Activated naive CD4-positive, alpha-beta T cell treated with anti-CD3 and anti-CD28 coated beads, Interleukin-2, amount 50 U/mL, for 24 hours (primary cell): ENCODE results near the gene USP43.

Source experiments
- H3K27ac Mint-ChIP-seq: one replicate; pipeline ENCODE4 v1.8.0; 2021; ENCODE audit warnings: mild to moderate bottlenecking, mixed read lengths
- H3K27me3 Mint-ChIP-seq: one replicate; pipeline ENCODE4 v1.8.0; 2021; ENCODE audit warnings: mixed read lengths
- H3K36me3 Mint-ChIP-seq: one replicate; pipeline ENCODE4 v1.8.0; 2021; ENCODE audit warnings: mixed read lengths
- H3K4me1 Mint-ChIP-seq: one replicate; pipeline ENCODE4 v1.8.0; 2021; ENCODE audit warnings: mixed read lengths
- H3K4me3 Mint-ChIP-seq: one replicate; pipeline ENCODE4 v1.8.0; 2021; ENCODE audit warnings: mild to moderate bottlenecking, mixed read lengths
- H3K9me3 Mint-ChIP-seq: one replicate; pipeline ENCODE4 v1.8.0; 2021; ENCODE audit warnings: mixed read lengths

Gene USP43

GRCh38 chr17:9725575-9725974, 80.3 kb downstream of the USP43 start:
- Mint-ChIP-seq H3K4me3 (no peak overlapping the region), H3K9me3 (no peaks in the 10 kb centered on the region), H3K36me3 (no peaks in the 10 kb centered on the region), H3K27ac (no peak overlapping the region), H3K27me3 (peaks cover 1% of the 10 kb centered on the region), H3K4me1 (no peaks in the 10 kb centered on the region)

DNA sequence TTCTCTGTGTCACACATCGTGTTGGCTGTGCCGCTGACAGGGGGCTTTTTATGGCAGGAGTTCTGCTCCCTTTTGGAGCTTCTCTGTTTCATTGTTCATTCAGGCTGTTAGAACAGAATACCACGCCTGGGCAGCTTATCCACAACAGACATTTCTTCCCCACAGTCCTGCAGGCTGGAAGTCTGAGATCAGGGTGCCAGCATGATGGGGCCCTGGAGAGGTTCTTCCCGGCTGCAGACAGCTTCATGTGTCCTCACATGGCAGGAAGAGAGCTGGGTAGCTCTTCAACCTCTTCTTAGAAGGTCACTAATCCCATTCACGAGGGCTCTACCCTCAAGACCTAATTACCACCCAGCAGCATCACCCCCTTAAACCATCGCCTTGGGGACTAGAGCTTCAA, 81.0 kb downstream of the USP43 start:
- H3K9me3 Mint-ChIP-seq, result no peaks in the 10 kb centered on the region
- H3K27me3 Mint-ChIP-seq, result peaks cover 1% of the 10 kb centered on the region
- H3K36me3 Mint-ChIP-seq, result no peaks in the 10 kb centered on the region
- H3K4me3 Mint-ChIP-seq, result no peak overlapping the region
- no peaks in the 10 kb centered on the region for H3K4me1 Mint-ChIP-seq
- no peak overlapping the region for H3K27ac Mint-ChIP-seq

DNA sequence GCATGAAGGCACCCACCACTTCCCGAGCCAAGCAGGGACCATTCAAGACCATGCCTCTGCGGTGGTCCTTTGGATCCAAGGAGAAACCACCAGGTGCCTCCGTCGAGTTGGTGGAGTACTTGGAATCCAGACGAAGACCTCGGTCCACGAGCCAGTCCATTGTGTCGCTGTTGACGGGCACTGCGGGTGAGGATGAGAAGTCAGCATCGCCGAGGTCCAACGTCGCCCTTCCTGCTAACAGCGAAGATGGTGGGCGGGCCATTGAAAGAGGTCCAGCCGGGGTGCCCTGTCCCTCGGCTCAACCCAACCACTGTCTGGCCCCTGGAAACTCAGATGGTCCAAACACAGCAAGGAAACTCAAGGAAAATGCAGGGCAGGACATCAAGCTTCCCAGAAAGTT, 82.7 kb downstream of the USP43 start:
- H3K4me1 Mint-ChIP-seq, result no peaks in the 10 kb centered on the region

DNA sequence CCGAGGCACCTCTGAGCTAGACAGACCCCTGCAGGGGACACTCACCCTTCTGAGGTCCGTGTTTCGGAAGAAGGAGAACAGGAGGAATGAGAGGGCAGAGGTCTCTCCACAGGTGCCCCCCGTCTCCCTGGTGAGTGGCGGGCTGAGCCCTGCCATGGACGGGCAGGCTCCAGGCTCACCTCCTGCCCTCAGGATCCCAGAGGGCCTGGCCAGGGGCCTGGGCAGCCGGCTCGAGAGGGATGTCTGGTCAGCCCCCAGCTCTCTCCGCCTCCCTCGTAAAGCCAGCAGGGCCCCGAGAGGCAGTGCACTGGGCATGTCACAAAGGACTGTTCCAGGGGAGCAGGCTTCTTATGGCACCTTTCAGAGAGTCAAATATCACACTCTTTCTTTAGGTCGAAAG, 83.2 kb downstream of the USP43 start:
- Mint-ChIP-seq H3K9me3 (no peaks in the 10 kb centered on the region), H3K27ac (no peak overlapping the region), H3K27me3 (peaks cover 1% of the 10 kb centered on the region), H3K4me3 (no peak overlapping the region), H3K4me1 (no peaks in the 10 kb centered on the region), H3K36me3 (no peaks in the 10 kb centered on the region)

More for the DNA sequence above, 82.7 kb downstream of the USP43 start:
- H3K27ac Mint-ChIP-seq, result no peak overlapping the region
- H3K4me3 Mint-ChIP-seq, result no peak overlapping the region
- H3K36me3 Mint-ChIP-seq, result no peaks in the 10 kb centered on the region
- H3K9me3 Mint-ChIP-seq, result no peaks in the 10 kb centered on the region
- peaks cover 1% of the 10 kb centered on the region for H3K27me3 Mint-ChIP-seq

GRCh38 chr17:9729034-9729650, 83.8 kb downstream of the USP43 start:
- no peak overlapping the region for H3K27ac Mint-ChIP-seq
- peaks cover 1% of the 10 kb centered on the region for H3K27me3 Mint-ChIP-seq
- no peaks in the 10 kb centered on the region for H3K36me3 Mint-ChIP-seq
- no peaks in the 10 kb centered on the region for H3K4me1 Mint-ChIP-seq
- H3K4me3 Mint-ChIP-seq, result no peak overlapping the region
- H3K9me3 Mint-ChIP-seq, result no peaks in the 10 kb centered on the region

- no peaks in the 10 kb centered on the region for H3K4me1 Mint-ChIP-seq
- H3K9me3 Mint-ChIP-seq, result no peaks in the 10 kb centered on the region
- H3K36me3 Mint-ChIP-seq, result no peaks in the 10 kb centered on the region
- no peak overlapping the region for H3K27ac Mint-ChIP-seq
- H3K27me3 Mint-ChIP-seq, result peaks cover 1% of the 10 kb centered on the region
- H3K4me3 Mint-ChIP-seq, result no peak overlapping the region
These were observed 84.6 kb downstream of the USP43 start for GRCh38 chr17:9729735-9730420.

DNA sequence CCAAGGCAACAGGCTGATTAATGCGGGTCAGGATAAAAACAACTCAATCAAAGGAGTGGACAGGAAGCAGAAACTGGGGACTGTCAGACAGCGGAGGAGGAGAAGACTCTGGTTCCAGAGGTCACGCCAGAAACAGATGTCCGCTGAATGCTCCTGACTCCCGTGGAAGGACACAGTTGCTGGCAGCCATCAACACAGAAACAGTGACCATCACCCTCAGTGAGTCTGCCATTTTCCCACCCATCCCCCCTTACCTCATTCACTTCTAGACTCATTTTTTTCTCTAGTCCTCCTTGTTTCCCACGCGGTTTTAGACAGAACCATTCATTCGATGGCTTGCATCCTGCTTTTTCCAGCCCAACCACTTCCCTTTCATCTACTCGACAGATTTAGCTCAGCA, 105.2 kb downstream of the USP43 start:
- Mint-ChIP-seq H3K9me3 (no peaks in the 10 kb centered on the region), H3K27me3 (peaks cover 9% of the 10 kb centered on the region), H3K4me1 (no peaks in the 10 kb centered on the region), H3K4me3 (no peak overlapping the region), H3K36me3 (no peaks in the 10 kb centered on the region), H3K27ac (no peak overlapping the region)

DNA sequence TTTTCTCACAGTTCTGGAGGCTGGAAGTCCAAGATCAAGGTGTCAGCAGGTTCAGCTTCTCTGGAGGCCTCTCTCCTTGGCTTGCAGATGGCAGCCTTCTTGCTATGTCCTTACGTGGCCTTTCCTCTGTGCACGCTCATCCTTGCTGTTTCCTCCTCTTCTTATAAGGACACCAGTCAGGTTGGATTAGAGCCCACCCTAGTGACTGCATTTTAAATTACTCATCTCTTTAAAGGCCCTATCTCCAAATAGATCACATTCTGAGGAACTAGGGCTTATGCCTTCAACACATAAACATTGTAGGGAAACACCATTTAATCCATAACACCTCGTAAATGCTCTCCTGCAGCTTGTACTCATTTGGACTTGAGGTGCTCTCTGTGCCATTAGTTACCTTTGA, 109.8 kb downstream of the USP43 start:
- Mint-ChIP-seq H3K27me3 (peaks cover 6% of the 10 kb centered on the region), H3K4me1 (no peaks in the 10 kb centered on the region), H3K27ac (no peak overlapping the region), H3K36me3 (no peaks in the 10 kb centered on the region), H3K9me3 (no peaks in the 10 kb centered on the region), H3K4me3 (no peak overlapping the region)

DNA sequence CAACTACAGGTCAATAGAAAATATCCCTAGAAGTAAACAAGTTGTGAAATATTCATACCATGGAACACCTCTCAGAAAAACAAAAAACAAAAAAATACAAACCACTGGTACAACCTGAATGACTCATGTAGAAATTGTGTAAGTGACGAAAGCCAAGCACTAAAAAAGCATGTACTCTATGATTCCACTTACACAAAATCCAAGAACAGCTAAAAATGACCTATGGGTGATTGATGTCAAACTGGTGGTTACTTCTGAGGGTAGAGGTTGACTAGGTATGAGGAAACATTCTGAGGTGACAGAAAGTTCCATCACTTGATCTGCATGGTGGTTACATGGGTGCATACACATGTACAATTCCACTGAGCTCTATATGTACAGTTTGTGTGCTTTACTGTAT, 114.9 kb downstream of the USP43 start:
- Mint-ChIP-seq H3K27me3 (peaks cover 6% of the 10 kb centered on the region), H3K4me3 (no peak overlapping the region), H3K27ac (no peak overlapping the region), H3K9me3 (no peaks in the 10 kb centered on the region), H3K4me1 (no peaks in the 10 kb centered on the region), H3K36me3 (no peaks in the 10 kb centered on the region)

DNA sequence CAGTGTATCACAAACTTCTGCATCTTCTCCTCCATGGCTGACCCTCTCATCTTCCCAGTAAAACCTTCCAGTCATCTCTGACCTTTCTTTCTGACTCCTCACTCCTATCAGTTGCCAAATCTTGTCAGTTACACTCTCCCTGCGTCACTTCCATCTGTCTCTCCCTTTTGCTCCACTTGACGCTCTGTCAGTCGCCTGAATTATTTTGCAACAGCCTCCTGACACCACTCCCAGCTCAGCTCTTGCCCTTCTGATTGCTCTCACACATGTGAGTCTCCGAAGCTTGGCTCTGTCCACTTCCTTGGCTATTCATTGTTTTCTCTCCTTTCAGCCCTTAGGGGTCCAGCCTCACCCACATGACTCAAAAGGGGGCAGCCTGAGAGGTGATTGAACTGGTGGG, 118.3 kb downstream of the USP43 start:
- Mint-ChIP-seq H3K27me3 (peaks cover 10% of the 10 kb centered on the region), H3K27ac (no peak overlapping the region), H3K36me3 (no peaks in the 10 kb centered on the region), H3K4me1 (no peaks in the 10 kb centered on the region), H3K9me3 (no peaks in the 10 kb centered on the region), H3K4me3 (no peak overlapping the region)

DNA sequence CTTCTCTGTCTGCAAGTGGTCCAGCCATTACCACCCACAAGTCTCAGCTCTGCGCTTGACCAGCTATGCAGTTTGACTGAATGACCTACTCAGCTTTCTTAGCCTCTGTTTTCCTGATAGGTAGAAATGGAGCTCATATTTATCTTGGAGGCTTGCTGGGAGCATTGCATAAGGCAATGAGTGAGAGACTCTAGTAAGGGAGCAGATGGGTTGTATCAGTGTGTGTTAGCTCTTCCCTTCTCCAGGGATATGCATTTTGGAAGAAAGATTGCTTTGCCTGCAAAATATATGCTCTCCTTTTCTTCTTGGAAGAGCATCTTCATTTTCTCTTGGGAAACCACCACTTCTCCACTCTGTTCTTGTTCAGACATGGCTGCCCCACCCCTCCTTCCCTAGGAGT, 120.0 kb downstream of the USP43 start:
- no peaks in the 10 kb centered on the region for H3K9me3 Mint-ChIP-seq
- H3K4me3 Mint-ChIP-seq, result no peak overlapping the region
- H3K36me3 Mint-ChIP-seq, result no peaks in the 10 kb centered on the region
- no peak overlapping the region for H3K27ac Mint-ChIP-seq
- H3K4me1 Mint-ChIP-seq, result no peaks in the 10 kb centered on the region
- peaks cover 9% of the 10 kb centered on the region for H3K27me3 Mint-ChIP-seq

- H3K4me3 Mint-ChIP-seq, result no peak overlapping the region
- peaks cover 9% of the 10 kb centered on the region for H3K27me3 Mint-ChIP-seq
- H3K9me3 Mint-ChIP-seq, result no peaks in the 10 kb centered on the region
- H3K4me1 Mint-ChIP-seq, result no peaks in the 10 kb centered on the region
- H3K36me3 Mint-ChIP-seq, result no peaks in the 10 kb centered on the region
- H3K27ac Mint-ChIP-seq, result no peak overlapping the region
These were observed 121.7 kb downstream of the USP43 start for GRCh38 chr17:9766970-9767369.

- Mint-ChIP-seq H3K27me3 (peaks cover 9% of the 10 kb centered on the region), H3K36me3 (no peaks in the 10 kb centered on the region), H3K4me3 (no peak overlapping the region), H3K9me3 (no peaks in the 10 kb centered on the region), H3K4me1 (no peaks in the 10 kb centered on the region), H3K27ac (no peak overlapping the region)
These were observed 122.2 kb downstream of the USP43 start for GRCh38 chr17:9767432-9767991.

GRCh38 chr17:9768381-9768934, 123.1 kb downstream of the USP43 start:
- no peaks in the 10 kb centered on the region for H3K9me3 Mint-ChIP-seq
- H3K27ac Mint-ChIP-seq, result no peak overlapping the region
- no peaks in the 10 kb centered on the region for H3K4me1 Mint-ChIP-seq
- no peaks in the 10 kb centered on the region for H3K36me3 Mint-ChIP-seq
- H3K4me3 Mint-ChIP-seq, result no peak overlapping the region
- H3K27me3 Mint-ChIP-seq, result peaks cover 7% of the 10 kb centered on the region

- Mint-ChIP-seq H3K4me1 (no peaks in the 10 kb centered on the region), H3K27me3 (peaks cover 7% of the 10 kb centered on the region), H3K27ac (no peak overlapping the region), H3K9me3 (no peaks in the 10 kb centered on the region), H3K4me3 (no peak overlapping the region), H3K36me3 (no peaks in the 10 kb centered on the region)
These were observed 123.8 kb downstream of the USP43 start for GRCh38 chr17:9769036-9769695.

- no peaks in the 10 kb centered on the region for H3K36me3 Mint-ChIP-seq
- H3K27ac Mint-ChIP-seq, result no peak overlapping the region
- peaks cover under 1% of the 10 kb centered on the region for H3K9me3 Mint-ChIP-seq
- H3K4me3 Mint-ChIP-seq, result no peak overlapping the region
- no peaks in the 10 kb centered on the region for H3K4me1 Mint-ChIP-seq
- H3K27me3 Mint-ChIP-seq, result peaks cover 5% of the 10 kb centered on the region
These were observed 126.1 kb downstream of the USP43 start for GRCh38 chr17:9771465-9771864.
